ENCODE data around the gene WNT9A. TPM values are rescaled to one million over a fixed set of nuclear protein-coding genes. Genes with fewer than 3 reads are reported as not detected.

WNT9A gene
- total RNA-seq, 1 donor from 2014 or later: 10.3 TPM

DNA sequence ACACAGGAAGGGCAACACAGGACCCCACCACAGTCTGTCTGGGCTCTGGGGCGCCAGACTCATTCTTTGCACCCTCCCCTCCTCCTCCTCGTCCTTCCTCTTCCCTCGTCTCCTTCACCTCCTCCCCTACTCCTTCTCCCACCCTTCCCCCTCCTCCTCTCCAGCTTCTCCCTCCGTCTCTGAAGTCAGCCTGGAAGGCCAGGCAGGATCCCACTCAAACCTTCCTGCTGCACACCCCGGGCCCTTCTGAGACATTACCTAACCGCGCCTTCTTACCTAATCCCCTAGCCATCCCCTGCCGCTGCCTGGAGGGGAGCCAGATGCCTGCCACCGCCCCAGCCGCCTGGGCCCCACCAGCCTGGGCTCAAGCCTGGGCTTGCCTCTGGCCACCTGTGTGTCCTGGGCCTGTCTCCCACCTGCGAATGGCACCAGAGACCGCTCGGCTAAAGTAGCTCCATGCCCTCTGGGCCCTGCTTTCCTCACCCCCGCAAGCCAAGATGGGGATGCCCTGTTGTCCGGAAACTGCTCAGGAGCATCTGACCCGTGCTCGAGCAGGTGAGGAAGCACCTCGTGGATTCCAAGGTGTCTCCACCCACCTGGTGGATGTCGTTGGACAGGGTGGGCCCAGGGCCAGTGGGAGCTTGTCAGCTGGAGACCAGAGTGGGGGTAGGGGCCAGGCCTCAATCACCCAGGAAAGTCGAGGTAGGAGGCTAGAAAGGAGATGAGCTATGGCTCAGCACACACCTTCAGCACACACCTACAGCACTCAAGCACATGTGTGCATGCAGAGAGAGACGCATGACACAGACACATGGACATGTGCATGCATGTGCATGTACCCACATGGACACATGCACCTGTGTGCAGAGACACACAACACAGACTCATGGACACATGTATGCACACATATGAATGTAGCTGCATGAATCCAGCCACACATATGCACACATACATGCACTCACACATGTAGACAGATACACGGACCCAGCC, 31.9 kb downstream of the WNT9A start:
- H3K27me3 ChIP-seq (ENCODE audit: control insufficient read depth, insufficient read depth, low read length): peaks cover 7% of the 10 kb centered on the region
- no peak overlapping the region for H3K4me3 ChIP-seq (ENCODE audit: low read depth, low read length)
- H3K36me3 ChIP-seq (ENCODE audit: control insufficient read depth, insufficient read depth, low read length): no peaks in the 10 kb centered on the region
- no peak for DNase-seq (ENCODE audit: low read depth)
- no peak for TF ChIP-seq CTCF (IDR thresholded peaks at IDR 0.05; ENCODE audit: insufficient read depth, low read length, poor library complexity, severe bottlenecking)

DNA sequence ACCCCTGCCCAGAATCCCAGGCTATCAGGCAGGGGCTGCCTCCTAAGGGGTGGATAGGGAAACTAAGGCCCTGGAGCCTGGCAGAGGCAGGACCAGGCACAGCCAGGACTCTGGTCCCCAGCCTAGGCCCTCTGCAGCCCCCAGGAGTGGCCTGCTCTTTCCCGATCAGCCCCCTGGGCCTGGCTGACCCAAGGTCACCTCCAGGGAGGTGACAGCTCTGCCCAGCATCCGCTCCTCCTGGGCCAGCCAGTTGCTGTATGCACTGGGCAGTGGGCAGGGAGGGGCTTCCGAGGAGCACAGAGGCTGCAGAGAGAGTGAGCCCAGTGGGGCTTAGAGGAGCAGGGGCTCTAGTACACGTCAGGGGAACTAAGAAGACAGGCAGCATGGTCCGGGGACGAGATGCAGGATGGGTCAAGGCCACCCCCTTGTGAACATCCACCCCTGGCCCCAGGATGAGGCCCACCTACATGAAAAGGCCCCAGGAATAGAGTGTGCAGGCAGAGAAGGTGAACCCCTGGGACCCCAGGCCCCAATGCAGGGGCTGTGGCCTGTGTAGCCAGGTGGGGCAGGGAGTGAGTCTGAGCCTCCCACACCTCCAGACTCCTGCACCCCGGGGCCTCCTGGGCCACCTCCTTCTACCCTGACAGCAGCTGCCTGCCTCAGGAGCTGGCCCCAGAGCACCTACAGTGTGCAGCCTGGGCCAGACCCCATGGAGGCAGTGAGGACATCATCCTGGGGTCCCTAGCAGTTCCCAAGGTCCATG, 32.8 kb downstream of the WNT9A start:
- no peak for DNase-seq (ENCODE audit: low read depth)
- no peaks in the 10 kb centered on the region for H3K36me3 ChIP-seq (ENCODE audit: control insufficient read depth, insufficient read depth, low read length)
- no peak overlapping the region for H3K4me3 ChIP-seq (ENCODE audit: low read depth, low read length)
- TF ChIP-seq CTCF (IDR thresholded peaks at IDR 0.05; ENCODE audit: insufficient read depth, low read length, poor library complexity, severe bottlenecking): no peak
- peaks cover 7% of the 10 kb centered on the region for H3K27me3 ChIP-seq (ENCODE audit: control insufficient read depth, insufficient read depth, low read length)

DNA sequence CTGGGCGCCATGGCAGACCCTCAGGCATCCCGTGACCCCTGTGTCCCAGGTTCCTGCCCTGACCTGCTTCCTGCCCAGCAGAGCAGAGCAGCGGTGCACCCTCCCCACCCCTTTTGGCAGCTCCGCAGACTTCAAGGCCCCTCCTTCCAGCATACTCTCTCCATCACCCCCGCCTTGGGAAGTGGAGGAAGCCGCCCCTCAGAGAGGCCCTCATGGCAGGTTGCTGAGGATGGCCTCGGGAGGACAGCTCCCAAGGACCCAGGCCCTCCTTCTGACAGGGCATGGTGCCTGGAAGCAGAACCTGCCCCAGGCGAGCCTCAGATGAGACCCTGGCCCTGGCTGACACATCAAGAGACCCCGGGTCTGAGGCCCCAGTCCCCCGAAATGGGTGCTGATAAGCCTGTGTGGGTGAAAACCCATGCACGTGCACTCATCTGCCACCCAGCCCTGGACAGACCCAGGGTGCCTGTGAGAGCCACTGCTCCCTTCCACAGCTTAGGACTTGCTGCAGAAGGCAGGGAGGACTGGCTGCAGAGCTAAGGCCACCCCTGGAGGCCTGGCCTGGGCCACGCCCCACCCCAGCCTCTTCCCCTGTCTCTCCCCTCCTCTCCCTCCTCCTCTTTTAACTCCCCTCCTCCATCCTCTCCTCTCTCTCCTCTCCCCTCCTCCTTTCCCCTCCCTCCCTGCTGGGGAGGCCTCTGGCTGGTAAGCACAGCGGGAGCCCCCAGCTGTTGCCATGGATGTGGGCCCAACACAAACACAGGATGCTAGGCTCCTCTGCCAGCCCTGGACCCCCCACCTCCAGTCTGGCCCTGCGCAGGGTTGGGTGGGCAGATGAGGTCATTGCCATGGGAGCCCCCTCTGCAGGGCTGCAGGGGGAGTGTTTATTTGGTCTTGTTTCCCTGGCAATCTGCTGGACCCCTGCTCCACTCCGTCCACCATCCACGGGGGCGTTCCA, 33.7 kb downstream of the WNT9A start:
- TF ChIP-seq CTCF (IDR thresholded peaks at IDR 0.05; ENCODE audit: insufficient read depth, low read length, poor library complexity, severe bottlenecking): no peak
- H3K36me3 ChIP-seq (ENCODE audit: control insufficient read depth, insufficient read depth, low read length): no peaks in the 10 kb centered on the region
- DNase-seq (ENCODE audit: low read depth): no peak
- peaks cover 7% of the 10 kb centered on the region for H3K27me3 ChIP-seq (ENCODE audit: control insufficient read depth, insufficient read depth, low read length)
- no peak overlapping the region for H3K4me3 ChIP-seq (ENCODE audit: low read depth, low read length)

- H3K36me3 ChIP-seq (ENCODE audit: control insufficient read depth, insufficient read depth, low read length): no peaks in the 10 kb centered on the region
Observed at GRCh38 chr1:227913396-227913763, 34.4 kb downstream of the WNT9A start.

More at GRCh38 chr1:227913396-227913763, 34.4 kb downstream of the WNT9A start:
- TF ChIP-seq CTCF (IDR thresholded peaks at IDR 0.05; ENCODE audit: insufficient read depth, low read length, poor library complexity, severe bottlenecking): no peak
- Histone ChIP-seq H3K27me3 (ENCODE audit: control insufficient read depth, insufficient read depth, low read length) (peaks cover 9% of the 10 kb centered on the region), H3K4me3 (ENCODE audit: low read depth, low read length) (no peak overlapping the region)
- DNase-seq (ENCODE audit: low read depth): no peak

All from kidney epithelial cell (primary cell).